Lung (tissue), 12 donors: ENCODE data around the gene DBF4B. TPM values are rescaled to one million over a fixed set of nuclear protein-coding genes. Genes with fewer than 3 reads are reported as not detected.
A peak's percentile ranks its signal among the peaks of the same experiment; 100 is the strongest.

Source experiments
- ATAC-seq: fragments of 200-7000 bp; cut with Tn5 transposase; one replicate; pipeline ENCODE4 v1.9.1; 2020; ENCODE audit warnings: moderate number of reproducible peaks; ENCODE audit not compliant: insufficient read depth, low FRiP score
- DNase-seq, 3 donors: peaks; one replicate each; pipeline ENCODE4 v3.0.0-alpha.2; 2013 to 2017
- H3K27ac ChIP-seq, 2 donors: one replicate each; pipeline ENCODE4 v1.5.1; 2013; ENCODE audit warnings: mild to moderate bottlenecking in 2 of 2, moderate library complexity in 2 of 2, control low read depth in 1 of 2, inconsistent platforms in 1 of 2, low read depth in 1 of 2, low read length in 1 of 2
- H3K27me3 ChIP-seq, 3 donors: one replicate each; pipeline ENCODE4 v1.5.1; 2013; ENCODE audit warnings: low read length in 2 of 3; ENCODE audit not compliant: control insufficient read depth in 3 of 3, insufficient read depth in 3 of 3
- H3K36me3 ChIP-seq, 4 donors: one replicate each; pipeline ENCODE4 v1.5.1; 2013; ENCODE audit warnings: low read length in 4 of 4, mild to moderate bottlenecking in 1 of 4, moderate library complexity in 1 of 4; ENCODE audit not compliant: control insufficient read depth in 4 of 4, insufficient read depth in 4 of 4
- H3K4me1 ChIP-seq, 5 donors: one replicate each; pipeline ENCODE4 v1.5.1; 2013; ENCODE audit warnings: low read length in 5 of 5, mild to moderate bottlenecking in 2 of 5, moderate library complexity in 1 of 5; ENCODE audit not compliant: control insufficient read depth in 5 of 5, insufficient read depth in 5 of 5
- H3K4me3 ChIP-seq: one replicate; pipeline ENCODE4 v1.5.1; 2013; ENCODE audit warnings: mild to moderate bottlenecking, control low read depth, moderate library complexity
- H3K9ac ChIP-seq, 2 donors: one replicate each; pipeline ENCODE4 v1.5.1; 2013; ENCODE audit warnings: low read length in 2 of 2, control low read depth in 1 of 2; ENCODE audit not compliant: insufficient read depth in 1 of 2
- H3K9me3 ChIP-seq, 4 donors: one replicate each; pipeline ENCODE4 v1.5.1; 2013; ENCODE audit warnings: low read length in 3 of 4, mild to moderate bottlenecking in 1 of 4, moderate library complexity in 1 of 4; ENCODE audit not compliant: control insufficient read depth in 4 of 4, insufficient read depth in 3 of 4
- CTCF ChIP-seq: IDR thresholded peaks from 2 replicates; pipeline ENCODE4 v1.5.1; 2012; ENCODE audit warnings: mild to moderate bottlenecking; ENCODE audit errors: control extremely low read depth, extremely low read depth
- WGBS, 2 donors: extraction: QIAGEN DNeasy Blood & Tissue Kit; methylation state at CpG; one replicate each; pipeline ENCODE4 v1.1.7; 2013; 5-methylcytosine and 5-hydroxymethylcytosine counted together
- polyA plus RNA-seq, 2 donors: library from polyadenylated mRNA; stranded (reverse); fragments of 200-250 nt; gene quantifications; one replicate each; pipeline ENCODE4 v1.2.1, GENCODE V29; 2013
- total RNA-seq, 2 donors: library from RNA; depleted of rRNA in 1 of 2; stranded (reverse); fragments of >200 nt in 1 of 2; gene quantifications; one replicate each; pipeline ENCODE4 v1.2.1, GENCODE V29; 2014 to 2021
- donor health status: control.
- donor health status: control.
- donor health status: Bipolar disorder and iron deficiency.
- donor health status: healthy.
- donor health status: DM: yes; HTN: yes; CAD: no.

Gene DBF4B
- total and polyA plus RNA-seq, 4 donors, result 2.7 to 8.6 (median 3.1) TPM

- no peaks in the 10 kb centered on the region for H3K36me3 ChIP-seq
- H3K9me3 ChIP-seq, result peaks cover 0 to 2% (median 0%) of the 10 kb centered on the region in 4 donors
- peaks cover 0 to 13% (median 6%) of the 10 kb centered on the region in 5 donors for H3K4me1 ChIP-seq
- no peak overlapping the region for H3K9ac ChIP-seq
- no peak overlapping the region for H3K4me3 ChIP-seq
- no peak for TF ChIP-seq CTCF
- WGBS, 2 donors, result 66 to 78% methylated on average over 15 of the region's 15 CpGs
- DNase-seq, result no peak
- no peaks in the 10 kb centered on the region for H3K27me3 ChIP-seq
- H3K27ac ChIP-seq, result peak overlapping the region in 1 of 2 donors; percentile 74
- ATAC-seq, result no peak
These were observed 78.9 kb downstream of the DBF4B start for GRCh38 chr17:44787271-44787940.

- Histone ChIP-seq H3K27ac (no peak overlapping the region), H3K4me3 (no peak overlapping the region), H3K9me3 (peaks cover 0 to 2% (median 0%) of the 10 kb centered on the region in 4 donors), H3K27me3 (no peaks in the 10 kb centered on the region), H3K4me1 (peaks cover 0 to 13% (median 4%) of the 10 kb centered on the region in 5 donors), H3K9ac (no peak overlapping the region), H3K36me3 (no peaks in the 10 kb centered on the region)
- TF ChIP-seq CTCF, result no peak
- WGBS, 2 donors, result 79 to 91% methylated on average over 7 of the region's 7 CpGs
- no peak for DNase-seq
- ATAC-seq, result no peak
These were observed 79.7 kb downstream of the DBF4B start for GRCh38 chr17:44788139-44788538.

- DNase-seq (no peak), ATAC-seq (no peak)
- 100% methylated on average over 1 of the region's 1 CpG for WGBS, 2 donors
These were observed 83.8 kb downstream of the DBF4B start for GRCh38 chr17:44792276-44792675.

More at GRCh38 chr17:44792276-44792675, 83.8 kb downstream of the DBF4B start:
- no peak for TF ChIP-seq CTCF
- H3K27me3 ChIP-seq, result no peaks in the 10 kb centered on the region
- peaks cover 0 to 2% (median 0%) of the 10 kb centered on the region in 4 donors for H3K9me3 ChIP-seq
- H3K9ac ChIP-seq, result no peak overlapping the region
- H3K4me1 ChIP-seq, result peaks cover 0 to 12% (median 12%) of the 10 kb centered on the region in 5 donors
- H3K27ac ChIP-seq, result no peak overlapping the region
- peaks cover 0 to 2% (median 0%) of the 10 kb centered on the region in 4 donors for H3K36me3 ChIP-seq
- no peak overlapping the region for H3K4me3 ChIP-seq
